ENCODE results near the gene SUGCT.
"Not testable (repeated sequence)": the region's sequence is repeated elsewhere in the genome, so short reads cannot be mapped to it uniquely, and the experiment has no call there.

SUGCT gene

DNA sequence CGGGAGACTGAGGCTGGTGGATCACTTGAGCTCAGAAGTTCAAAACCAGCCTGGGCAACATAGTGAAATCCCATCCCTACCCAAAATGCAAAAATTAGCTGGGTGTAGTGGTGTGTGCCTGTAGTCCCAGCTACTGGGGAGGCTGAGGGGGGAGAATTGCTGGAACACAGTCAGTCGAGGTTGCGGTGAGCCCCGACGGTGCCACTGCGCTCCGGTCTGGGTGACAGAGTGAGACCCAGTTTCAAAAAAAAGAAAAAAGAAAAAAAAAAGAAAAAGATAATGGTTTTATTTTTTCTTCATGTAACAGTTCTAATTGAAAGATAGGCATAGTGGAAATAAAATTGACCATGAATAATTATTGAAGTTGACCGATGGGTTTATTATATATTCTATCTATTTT, 99.9 kb downstream of the SUGCT start:
- Histone ChIP-seq H3K4me1 (no peaks in the 10 kb centered on the region), H3K27me3 (no peaks in the 10 kb centered on the region), H3K36me3 (no peaks in the 10 kb centered on the region), H3K4me3 (ENCODE audit: low read depth, low read length) (no peak overlapping the region), H3K9me3 (no peaks in the 10 kb centered on the region)
- TF ChIP-seq, protein P1, sequence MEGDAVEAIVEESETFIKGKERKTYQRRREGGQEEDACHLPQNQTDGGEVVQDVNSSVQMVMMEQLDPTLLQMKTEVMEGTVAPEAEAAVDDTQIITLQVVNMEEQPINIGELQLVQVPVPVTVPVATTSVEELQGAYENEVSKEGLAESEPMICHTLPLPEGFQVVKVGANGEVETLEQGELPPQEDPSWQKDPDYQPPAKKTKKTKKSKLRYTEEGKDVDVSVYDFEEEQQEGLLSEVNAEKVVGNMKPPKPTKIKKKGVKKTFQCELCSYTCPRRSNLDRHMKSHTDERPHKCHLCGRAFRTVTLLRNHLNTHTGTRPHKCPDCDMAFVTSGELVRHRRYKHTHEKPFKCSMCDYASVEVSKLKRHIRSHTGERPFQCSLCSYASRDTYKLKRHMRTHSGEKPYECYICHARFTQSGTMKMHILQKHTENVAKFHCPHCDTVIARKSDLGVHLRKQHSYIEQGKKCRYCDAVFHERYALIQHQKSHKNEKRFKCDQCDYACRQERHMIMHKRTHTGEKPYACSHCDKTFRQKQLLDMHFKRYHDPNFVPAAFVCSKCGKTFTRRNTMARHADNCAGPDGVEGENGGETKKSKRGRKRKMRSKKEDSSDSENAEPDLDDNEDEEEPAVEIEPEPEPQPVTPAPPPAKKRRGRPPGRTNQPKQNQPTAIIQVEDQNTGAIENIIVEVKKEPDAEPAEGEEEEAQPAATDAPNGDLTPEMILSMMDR (IDR thresholded peaks at IDR 0.05; ENCODE audit: low read depth, low read length), result no peak
- DNase-seq, result no peak

DNA sequence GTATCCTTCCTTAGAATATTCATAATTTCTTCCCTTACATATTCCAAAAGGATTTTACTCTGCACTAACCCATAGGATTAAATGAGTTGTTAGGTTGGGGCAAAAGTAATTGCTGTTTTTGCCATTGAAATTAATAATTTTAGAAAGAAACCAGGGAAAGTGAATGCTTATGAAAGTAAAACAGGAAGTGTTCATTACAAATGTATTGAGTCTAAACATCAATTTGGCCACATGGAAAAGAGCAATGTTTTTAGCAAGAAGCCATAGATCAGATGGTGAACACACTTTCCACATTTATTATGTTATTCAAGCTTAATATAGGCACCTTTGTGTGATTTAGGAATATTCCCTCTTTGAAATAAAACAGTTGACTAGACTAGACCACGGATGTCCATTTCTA, 102.9 kb downstream of the SUGCT start:
- Histone ChIP-seq H3K36me3 (no peaks in the 10 kb centered on the region), H3K9me3 (no peaks in the 10 kb centered on the region), H3K4me1 (peaks cover 3% of the 10 kb centered on the region; the same call in 1 of the 2 replicates), H3K27me3 (no peaks in the 10 kb centered on the region), H3K4me3 (ENCODE audit: low read depth, low read length) (no peak overlapping the region)
- DNase-seq, result no peak
- TF ChIP-seq, protein P1 (IDR thresholded peaks at IDR 0.05; ENCODE audit: low read depth, low read length), result no peak

DNA sequence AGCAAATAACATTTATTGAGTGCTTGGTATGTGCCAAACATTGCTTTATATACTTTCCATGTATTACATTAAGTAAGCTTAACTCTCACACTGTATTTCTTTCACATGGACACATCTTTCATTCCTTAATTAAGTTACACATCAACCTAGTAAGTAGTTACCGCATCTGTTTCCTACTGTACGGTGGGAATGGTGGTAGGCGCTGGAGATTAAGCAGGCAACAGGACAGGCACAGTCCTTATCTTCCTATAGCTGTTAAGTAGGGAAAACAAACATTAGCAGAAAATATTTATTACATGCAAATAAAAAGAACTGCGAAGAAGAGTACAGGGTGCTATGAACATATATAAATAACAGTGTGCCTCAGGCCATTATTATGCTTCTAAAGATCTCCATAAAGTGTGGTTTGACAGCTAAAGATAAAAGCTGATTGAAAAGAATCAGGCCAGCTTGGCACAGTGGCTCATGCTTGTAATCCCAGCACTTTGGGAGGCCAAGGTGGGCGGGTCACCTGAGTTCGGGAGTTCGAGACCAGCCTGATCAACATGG, 105.0 kb downstream of the SUGCT start:
- H3K4me1 ChIP-seq, result peaks cover 3% of the 10 kb centered on the region; the same call in 1 of the 2 replicates
- peak; percentile 18 for DNase-seq
- H3K9me3 ChIP-seq, result no peaks in the 10 kb centered on the region
- H3K36me3 ChIP-seq, result no peaks in the 10 kb centered on the region
- H3K4me3 ChIP-seq (ENCODE audit: low read depth, low read length), result no peak overlapping the region
- TF ChIP-seq, protein P1 (IDR thresholded peaks at IDR 0.05; ENCODE audit: low read depth, low read length), result no peak
- H3K27me3 ChIP-seq, result no peaks in the 10 kb centered on the region

DNA sequence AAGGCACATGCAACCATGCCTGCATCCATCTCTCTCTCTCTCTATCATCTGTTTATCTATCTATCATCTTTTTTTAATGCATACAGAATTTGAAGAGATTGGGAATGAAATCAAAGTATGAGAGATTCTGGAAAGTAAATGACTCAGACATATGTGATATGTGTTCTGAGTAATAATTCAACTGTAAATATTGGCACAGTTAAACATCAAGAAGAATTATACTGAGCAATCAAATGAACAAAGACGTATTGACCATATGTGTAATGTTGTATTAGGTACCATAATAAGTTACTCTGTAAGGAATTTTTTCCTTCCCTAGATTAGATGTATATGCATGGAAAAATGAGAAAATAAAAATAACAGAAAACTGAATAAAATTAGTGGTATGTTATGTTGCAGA, 108.3 kb downstream of the SUGCT start:
- TF ChIP-seq, protein P1 (IDR thresholded peaks at IDR 0.05; ENCODE audit: low read depth, low read length), result no peak
- Histone ChIP-seq H3K27me3 (no peaks in the 10 kb centered on the region), H3K4me1 (peaks cover 3% of the 10 kb centered on the region; the same call in 1 of the 2 replicates), H3K36me3 (no peaks in the 10 kb centered on the region), H3K9me3 (no peaks in the 10 kb centered on the region), H3K4me3 (ENCODE audit: low read depth, low read length) (no peak overlapping the region)
- no peak for DNase-seq

DNA sequence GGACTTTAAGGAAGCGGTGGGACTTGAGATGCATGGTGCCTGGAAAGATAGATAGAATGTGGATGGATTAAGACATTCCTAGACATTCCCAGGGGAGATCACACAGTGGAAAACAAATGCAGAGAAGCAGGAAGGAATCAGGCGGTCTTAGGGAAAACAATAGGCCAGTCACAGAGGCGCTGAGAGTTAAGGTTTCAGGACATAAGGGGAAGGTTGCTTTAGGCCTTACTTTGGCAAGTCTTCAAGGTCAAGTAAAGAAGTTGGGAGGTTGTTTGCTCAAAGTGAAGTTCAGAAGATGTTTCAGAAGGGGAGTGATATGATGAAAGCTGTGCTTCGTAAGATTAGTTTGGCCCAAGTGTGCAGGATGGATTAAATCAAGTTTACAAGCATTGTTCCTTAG, 109.4 kb downstream of the SUGCT start:
- Histone ChIP-seq H3K36me3 (no peaks in the 10 kb centered on the region), H3K27me3 (no peaks in the 10 kb centered on the region), H3K4me3 (ENCODE audit: low read depth, low read length) (no peak overlapping the region), H3K4me1 (peaks cover 3% of the 10 kb centered on the region; the same call in 1 of the 2 replicates), H3K9me3 (no peaks in the 10 kb centered on the region)
- TF ChIP-seq, protein P1 (IDR thresholded peaks at IDR 0.05; ENCODE audit: low read depth, low read length), result no peak
- DNase-seq, result no peak

DNA sequence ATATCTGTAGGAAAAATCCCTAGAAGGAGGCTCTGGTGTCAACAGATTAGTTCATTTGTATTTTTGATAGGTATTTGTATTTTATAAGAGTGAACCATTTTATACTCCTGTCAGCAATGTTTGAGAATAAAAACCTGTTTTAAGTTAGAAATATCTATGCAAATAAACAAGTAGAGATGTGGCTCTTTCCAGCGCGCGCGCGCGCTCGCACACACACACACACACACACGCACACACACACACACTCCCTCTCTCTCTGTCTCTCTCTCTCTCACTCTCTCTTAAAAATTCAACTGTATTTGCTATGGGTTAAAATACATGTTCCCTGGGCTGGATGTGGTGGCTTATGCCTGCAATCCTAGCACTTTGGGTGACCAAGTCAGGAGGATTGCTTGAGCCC, 113.9 kb downstream of the SUGCT start:
- Histone ChIP-seq H3K4me3 (ENCODE audit: low read depth, low read length) (no peak overlapping the region), H3K4me1 (no peaks in the 10 kb centered on the region), H3K36me3 (no peaks in the 10 kb centered on the region), H3K27me3 (no peaks in the 10 kb centered on the region), H3K9me3 (no peaks in the 10 kb centered on the region)
- TF ChIP-seq, protein P1 (IDR thresholded peaks at IDR 0.05; ENCODE audit: low read depth, low read length), result no peak
- DNase-seq, result no peak

DNA sequence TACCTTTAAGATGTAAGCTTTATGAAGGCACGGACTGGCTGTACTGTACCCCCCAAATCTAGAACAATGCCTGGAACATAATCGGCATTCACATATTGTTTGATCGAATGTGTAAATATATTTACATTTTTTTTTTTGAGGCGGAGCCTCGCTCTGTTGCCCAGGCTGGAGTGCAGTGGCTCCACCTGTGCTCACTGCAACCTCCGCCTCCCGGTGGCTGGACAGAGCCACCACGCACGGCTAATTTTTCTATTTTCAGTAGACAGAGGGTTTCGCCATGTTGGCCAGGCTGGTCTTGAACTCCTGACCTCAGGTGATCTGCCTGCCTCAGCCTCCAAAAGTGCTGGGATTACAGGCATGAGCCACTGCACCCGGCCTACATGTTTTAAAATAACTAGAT, 118.6 kb downstream of the SUGCT start:
- H3K9me3 ChIP-seq; H3K27me3 ChIP-seq; H3K4me3 ChIP-seq (ENCODE audit: low read depth, low read length); DNase-seq; H3K4me1 ChIP-seq; H3K36me3 ChIP-seq: not testable (repeated sequence)

All from BE2C (cell line).